Measurements from ENCODE around the gene CCDC82.

DNA sequence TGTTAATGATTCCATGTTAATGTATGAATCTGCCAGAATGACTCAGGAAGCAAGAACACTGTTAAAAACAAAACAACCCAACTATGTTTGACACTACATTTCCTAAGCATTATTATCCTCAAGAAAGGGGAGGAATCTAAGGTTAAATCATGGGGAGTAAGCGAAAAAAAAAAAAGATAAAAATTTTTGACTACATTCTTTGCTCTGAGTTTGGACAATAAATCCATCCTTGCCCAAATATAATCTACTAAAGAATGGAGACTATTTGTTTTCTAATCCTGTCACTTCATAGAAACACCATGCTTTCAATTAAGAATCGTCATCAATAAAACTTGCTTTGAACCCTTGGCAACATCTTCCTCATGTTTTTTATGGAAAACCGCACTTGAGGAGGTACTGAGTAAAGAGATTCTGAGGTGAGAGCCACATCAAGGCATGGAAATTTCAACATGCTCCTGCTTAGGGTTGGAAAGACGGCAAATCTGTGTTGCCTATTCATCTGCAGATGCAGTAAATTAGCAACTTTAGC, 56.5 kb downstream of the CCDC82 start:
- TF ChIP-seq POLR2A (IDR thresholded peaks at IDR 0.05), result no peak
- TF ChIP-seq, protein P1, sequence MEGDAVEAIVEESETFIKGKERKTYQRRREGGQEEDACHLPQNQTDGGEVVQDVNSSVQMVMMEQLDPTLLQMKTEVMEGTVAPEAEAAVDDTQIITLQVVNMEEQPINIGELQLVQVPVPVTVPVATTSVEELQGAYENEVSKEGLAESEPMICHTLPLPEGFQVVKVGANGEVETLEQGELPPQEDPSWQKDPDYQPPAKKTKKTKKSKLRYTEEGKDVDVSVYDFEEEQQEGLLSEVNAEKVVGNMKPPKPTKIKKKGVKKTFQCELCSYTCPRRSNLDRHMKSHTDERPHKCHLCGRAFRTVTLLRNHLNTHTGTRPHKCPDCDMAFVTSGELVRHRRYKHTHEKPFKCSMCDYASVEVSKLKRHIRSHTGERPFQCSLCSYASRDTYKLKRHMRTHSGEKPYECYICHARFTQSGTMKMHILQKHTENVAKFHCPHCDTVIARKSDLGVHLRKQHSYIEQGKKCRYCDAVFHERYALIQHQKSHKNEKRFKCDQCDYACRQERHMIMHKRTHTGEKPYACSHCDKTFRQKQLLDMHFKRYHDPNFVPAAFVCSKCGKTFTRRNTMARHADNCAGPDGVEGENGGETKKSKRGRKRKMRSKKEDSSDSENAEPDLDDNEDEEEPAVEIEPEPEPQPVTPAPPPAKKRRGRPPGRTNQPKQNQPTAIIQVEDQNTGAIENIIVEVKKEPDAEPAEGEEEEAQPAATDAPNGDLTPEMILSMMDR (IDR thresholded peaks at IDR 0.05), result no peak

Measured in prostate gland (tissue), 2 donors.